GM18870 (cell line): Measurements from ENCODE around the gene ZNF652.
"Not testable (repeated sequence)": the region's sequence is repeated elsewhere in the genome, so short reads cannot be mapped to it uniquely, and the experiment has no call there.

Experiments
- ATAC-seq: cut with Tn5 transposase; IDR thresholded peaks from one replicate; pipeline ENCODE4 v1.9.1; 2021; ENCODE audit warnings: moderate library complexity; ENCODE audit not compliant: unreplicated experiment

Gene ZNF652

GRCh38 chr17:49387498-49388289, 25.6 kb upstream of the ZNF652 start:
- no peak for ATAC-seq

- no peak for ATAC-seq
Observed at GRCh38 chr17:49386373-49386772, 24.3 kb upstream of the ZNF652 start.

GRCh38 chr17:49384951-49385350, 22.9 kb upstream of the ZNF652 start:
- ATAC-seq, result no peak

GRCh38 chr17:49383060-49383459, 21.0 kb upstream of the ZNF652 start:
- ATAC-seq, result no peak

GRCh38 chr17:49382556-49382955, 20.5 kb upstream of the ZNF652 start:
- ATAC-seq, result no peak

GRCh38 chr17:49381793-49382192, 19.7 kb upstream of the ZNF652 start:
- no peak for ATAC-seq

- no peak for ATAC-seq
Observed at GRCh38 chr17:49381033-49381432, 19.0 kb upstream of the ZNF652 start.

- no peak for ATAC-seq
Observed at GRCh38 chr17:49379926-49380325, 17.9 kb upstream of the ZNF652 start.

GRCh38 chr17:49378311-49378710, 16.3 kb upstream of the ZNF652 start:
- no peak for ATAC-seq

GRCh38 chr17:49375544-49375943, 13.5 kb upstream of the ZNF652 start:
- ATAC-seq, result no peak

GRCh38 chr17:49373115-49373514, 11.1 kb upstream of the ZNF652 start:
- no peak for ATAC-seq

GRCh38 chr17:49372425-49372824, 10.4 kb upstream of the ZNF652 start:
- no peak for ATAC-seq

GRCh38 chr17:49370971-49371834, 9.2 kb upstream of the ZNF652 start:
- no peak for ATAC-seq

- no peak for ATAC-seq
Observed at GRCh38 chr17:49369760-49370159, 7.7 kb upstream of the ZNF652 start.

GRCh38 chr17:49369089-49369488, 7.0 kb upstream of the ZNF652 start:
- ATAC-seq, result no peak

GRCh38 chr17:49365667-49366066, 3.6 kb upstream of the ZNF652 start:
- no peak for ATAC-seq

GRCh38 chr17:49365126-49365525, 3.1 kb upstream of the ZNF652 start:
- ATAC-seq, result not testable (repeated sequence)

GRCh38 chr17:49364119-49364518, 2.1 kb upstream of the ZNF652 start:
- ATAC-seq, result no peak

GRCh38 chr17:49363251-49363650, 1.2 kb upstream of the ZNF652 start:
- no peak for ATAC-seq

GRCh38 chr17:49362723-49363117, 670 bp upstream of the ZNF652 start:
- ATAC-seq, result peak; percentile 4

- no peak for ATAC-seq
Observed at GRCh38 chr17:49361129-49361901, 735 bp downstream of the ZNF652 start.
